OCI-LY7 (cell line): ENCODE results near the gene PARD6G. TPM values are rescaled to one million over a fixed set of nuclear protein-coding genes. Genes with fewer than 3 reads are reported as not detected.

ENCODE experiments used
- BruUV-seq: library from RNA; stranded (reverse); fragments of 400-500 nt; replicated peaks from 2 replicates; lab custom pipeline; 2021; lab: Mats Ljungman, UMichigan
- CTCF ChIA-PET: fragments of 300-600 bp; sonication (Branson Sonifier 250); formaldehyde crosslinking; loops from one replicate; lab custom pipeline; 2022; ENCODE audit warnings: antibody characterized with exemption; ENCODE audit not compliant: unreplicated experiment; lab: Charles Lee
- POLR2A ChIA-PET: fragments of 300-600 bp; sonication (Branson Sonifier 250); formaldehyde crosslinking; loops from one replicate; lab custom pipeline; 2022; ENCODE audit warnings: antibody characterized with exemption; lab: Charles Lee
- DNase-seq: peaks from one replicate; pipeline ENCODE4 v3.0.0-alpha.2; 2015; ENCODE audit warnings: low spot score
- H2AFZ ChIP-seq: fragments of 200-600 bp; sonication (generic), shearing (Covaris generic); 2 replicates; pipeline ENCODE4 v1.6.1; 2014; ENCODE audit warnings: mild to moderate bottlenecking, antibody characterized with exemption, low read length, moderate library complexity
- H3K27ac ChIP-seq: fragments of 200-600 bp; sonication (generic); 2 replicates; pipeline ENCODE4 v1.5.1; 2014; ENCODE audit warnings: mixed run types, low read depth, mild to moderate bottlenecking, moderate library complexity, low read length, inconsistent platforms; ENCODE audit not compliant: poor library complexity, severe bottlenecking
- H3K36me3 ChIP-seq: fragments of 200-600 bp; sonication (generic); 2 replicates; pipeline ENCODE4 v1.6.1; 2014; ENCODE audit warnings: mild to moderate bottlenecking, antibody characterized with exemption, low read length, moderate library complexity, mixed read lengths; ENCODE audit not compliant: insufficient read depth
- H3K4me1 ChIP-seq: fragments of 200-600 bp; sonication (generic); 2 replicates; pipeline ENCODE4 v1.5.1; 2014; ENCODE audit warnings: mild to moderate bottlenecking, low read length; ENCODE audit not compliant: insufficient read depth, poor library complexity, severe bottlenecking
- H3K4me2 ChIP-seq: fragments of 200-600 bp; sonication (generic); 2 replicates; pipeline ENCODE4 v1.6.1; 2014; ENCODE audit warnings: mild to moderate bottlenecking, low read length
- H3K4me3 ChIP-seq: fragments of 200-600 bp; sonication (generic); 2 replicates; pipeline ENCODE4 v1.5.1; 2014; ENCODE audit warnings: mild to moderate bottlenecking, low read depth, low read length; ENCODE audit not compliant: poor library complexity, severe bottlenecking
- H3K79me2 ChIP-seq: fragments of 200-600 bp; sonication (generic); 2 replicates; pipeline ENCODE4 v1.6.1; 2016; ENCODE audit warnings: low read depth, mild to moderate bottlenecking, low read length, moderate library complexity, mixed read lengths; ENCODE audit not compliant: insufficient read depth
- H3K9me2 ChIP-seq: fragments of 200-600 bp; sonication (generic); 2 replicates; pipeline ENCODE4 v1.6.1; 2016; ENCODE audit warnings: mild to moderate bottlenecking, low read length, mixed read lengths; ENCODE audit not compliant: insufficient read depth
- H3K9me3 ChIP-seq: fragments of 200-600 bp; sonication (generic); 2 replicates; pipeline ENCODE4 v1.6.1; 2014; ENCODE audit warnings: mild to moderate bottlenecking, mixed run types, low read length, mixed read lengths
- H4K20me1 ChIP-seq: fragments of 200-600 bp; sonication (generic); 2 replicates; pipeline ENCODE4 v1.6.1; 2014; ENCODE audit warnings: mild to moderate bottlenecking, antibody characterized with exemption, low read length, moderate library complexity, mixed read lengths; ENCODE audit not compliant: insufficient read depth
- EZH2phosphoT487 ChIP-seq: fragments of 200-600 bp; sonication (generic); IDR thresholded peaks from 2 replicates; pipeline ENCODE4 v1.6.1; 2018; ENCODE audit warnings: low read depth, borderline replicate concordance, mild to moderate bottlenecking, mixed run types, antibody characterized with exemption, low read length, moderate library complexity, mixed read lengths
- intact Hi-C: fragments of 100-400 bp; cut with micrococcal nuclease; formaldehyde crosslinking; loops from one replicate; pipeline ENCODE4 v1.10.0; 2022; ENCODE audit not compliant: unreplicated experiment
- total RNA-seq, 2 experiments: library from RNA; depleted of rRNA in 1 of 2; stranded (reverse); fragments of >200 nt in 1 of 2; shearing (Covaris generic) in 1 of 2; gene quantifications; 2 replicates each; pipeline ENCODE4 v1.2.3, GENCODE V29; 2014 to 2022
- TF ChIP-seq, protein P1 (sequence below): fragments of 200-600 bp; sonication (generic); conservative IDR thresholded peaks from 2 replicates; pipeline ENCODE4 v1.5.1; 2014; ENCODE audit warnings: mild to moderate bottlenecking, antibody characterized with exemption, low read length, moderate library complexity, mixed read lengths

The PARD6G gene
- total RNA-seq, 2 experiments from 2014 or later, result 0.03 TPM; not detected in 1

DNA sequence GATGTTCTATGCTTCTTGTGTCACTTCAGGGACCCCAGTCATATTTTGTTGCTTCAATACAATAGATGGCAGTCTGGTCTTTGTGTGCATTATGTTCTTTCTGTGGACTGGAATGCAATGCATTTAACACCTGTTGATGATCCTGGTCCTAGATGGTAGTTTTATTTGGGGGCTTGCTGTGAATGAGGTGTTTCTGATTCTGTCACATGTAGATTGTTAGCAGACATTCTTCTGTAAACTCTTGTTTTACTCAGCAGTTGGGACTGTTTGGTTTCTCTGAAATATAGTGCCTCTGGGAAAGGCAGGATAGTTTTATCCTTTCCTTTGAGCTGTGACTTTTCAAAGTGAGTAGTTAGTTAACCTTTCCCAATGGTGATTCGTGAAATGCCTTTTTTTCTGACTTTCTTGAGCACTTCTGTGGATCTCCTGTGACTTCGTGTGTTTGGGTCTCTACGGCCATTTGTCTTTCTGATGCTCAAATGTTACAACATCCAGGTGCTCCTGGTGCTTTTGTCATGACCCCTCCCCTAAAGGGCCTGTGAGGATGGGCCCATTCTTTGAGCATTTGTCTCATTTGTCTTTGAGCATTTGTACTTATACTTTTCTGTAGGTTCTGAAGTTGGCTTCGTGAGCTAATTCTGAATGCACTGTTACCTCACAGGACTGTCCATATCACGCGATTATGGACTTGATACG is 117.5 kb downstream of the PARD6G start:
- H3K36me3 ChIP-seq, result peaks cover 53% of the 10 kb centered on the region
- H3K4me1 ChIP-seq, result no peaks in the 10 kb centered on the region
- H3K9me2 ChIP-seq, result no peaks in the 10 kb centered on the region
- peaks cover 45% of the 10 kb centered on the region for H3K79me2 ChIP-seq
- ChIA-PET CTCF (no interaction called here), POLR2A (interaction anchor here (0.5 kb wide), 1 partner anchor 1372 kb away, joined by 5 read pairs; no protein-coding TSS in a partner anchor)
- H3K27ac ChIP-seq, result no peak overlapping the region
- no peak overlapping the region for H3K4me2 ChIP-seq
- no peaks in the 10 kb centered on the region for H3K9me3 ChIP-seq
- H3K4me3 ChIP-seq, result no peak overlapping the region
- no peak overlapping the region for H2AFZ ChIP-seq
- H4K20me1 ChIP-seq, result no peaks in the 10 kb centered on the region
- no peak for DNase-seq
- no peak for TF ChIP-seq EZH2phosphoT487
- TF ChIP-seq, protein P1, sequence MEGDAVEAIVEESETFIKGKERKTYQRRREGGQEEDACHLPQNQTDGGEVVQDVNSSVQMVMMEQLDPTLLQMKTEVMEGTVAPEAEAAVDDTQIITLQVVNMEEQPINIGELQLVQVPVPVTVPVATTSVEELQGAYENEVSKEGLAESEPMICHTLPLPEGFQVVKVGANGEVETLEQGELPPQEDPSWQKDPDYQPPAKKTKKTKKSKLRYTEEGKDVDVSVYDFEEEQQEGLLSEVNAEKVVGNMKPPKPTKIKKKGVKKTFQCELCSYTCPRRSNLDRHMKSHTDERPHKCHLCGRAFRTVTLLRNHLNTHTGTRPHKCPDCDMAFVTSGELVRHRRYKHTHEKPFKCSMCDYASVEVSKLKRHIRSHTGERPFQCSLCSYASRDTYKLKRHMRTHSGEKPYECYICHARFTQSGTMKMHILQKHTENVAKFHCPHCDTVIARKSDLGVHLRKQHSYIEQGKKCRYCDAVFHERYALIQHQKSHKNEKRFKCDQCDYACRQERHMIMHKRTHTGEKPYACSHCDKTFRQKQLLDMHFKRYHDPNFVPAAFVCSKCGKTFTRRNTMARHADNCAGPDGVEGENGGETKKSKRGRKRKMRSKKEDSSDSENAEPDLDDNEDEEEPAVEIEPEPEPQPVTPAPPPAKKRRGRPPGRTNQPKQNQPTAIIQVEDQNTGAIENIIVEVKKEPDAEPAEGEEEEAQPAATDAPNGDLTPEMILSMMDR, result no peak
- BruUV-seq, result no TSS peak
- intact Hi-C loops, result no loop called here

DNA sequence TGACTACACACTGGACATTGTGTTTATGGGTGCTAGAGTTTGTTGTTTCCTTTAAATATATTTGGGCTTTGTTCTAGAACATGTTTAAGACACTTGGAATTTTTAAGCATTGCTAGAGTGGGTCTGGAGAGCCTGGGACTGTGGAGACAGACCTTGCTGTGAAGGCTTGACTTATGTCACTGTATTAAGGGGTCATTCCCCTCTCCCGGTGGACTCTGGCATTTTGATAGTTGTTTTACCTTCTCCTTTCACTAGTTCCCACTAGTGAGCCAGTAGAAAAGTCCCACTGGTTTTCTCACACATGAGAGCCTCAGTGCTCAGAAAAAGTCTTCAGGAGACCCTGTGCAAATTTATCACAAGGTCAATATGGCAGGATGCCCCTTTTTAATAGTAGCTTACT is 119.7 kb downstream of the PARD6G start:
- no peak overlapping the region for H3K4me2 ChIP-seq
- H3K27ac ChIP-seq, result no peak overlapping the region
- H3K9me3 ChIP-seq, result no peaks in the 10 kb centered on the region
- no peak overlapping the region for H3K4me3 ChIP-seq
- TF ChIP-seq, protein P1, result no peak
- TF ChIP-seq EZH2phosphoT487, result no peak
- intact Hi-C loops, result no loop called here
- H3K79me2 ChIP-seq, result peaks cover 56% of the 10 kb centered on the region
- POLR2A ChIA-PET, result no interaction called here
- CTCF ChIA-PET, result no interaction called here
- no peaks in the 10 kb centered on the region for H4K20me1 ChIP-seq
- no peak overlapping the region for H2AFZ ChIP-seq
- H3K4me1 ChIP-seq, result no peaks in the 10 kb centered on the region
- no TSS peak for BruUV-seq
- DNase-seq, result no peak
- peaks cover 49% of the 10 kb centered on the region for H3K36me3 ChIP-seq
- no peaks in the 10 kb centered on the region for H3K9me2 ChIP-seq

DNA sequence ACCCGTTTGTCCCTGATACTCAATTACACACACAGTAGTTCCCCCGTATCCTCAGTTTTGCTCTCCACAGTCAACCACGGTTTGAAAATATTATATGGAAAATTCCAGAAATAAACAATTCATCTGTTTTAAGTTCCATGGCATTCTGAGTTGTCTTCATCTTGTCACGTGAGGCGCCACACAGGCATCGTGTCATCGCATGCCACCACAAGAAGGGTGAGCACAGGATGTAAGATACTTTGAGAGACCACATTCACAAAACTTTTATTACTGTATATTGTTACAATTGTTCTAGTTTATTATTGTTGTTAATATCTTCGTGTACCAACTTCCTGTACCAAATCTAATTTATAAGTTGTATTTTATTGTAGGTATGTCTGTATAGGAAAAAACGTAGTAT is 120.5 kb downstream of the PARD6G start:
- BruUV-seq, result no TSS peak
- H3K79me2 ChIP-seq, result peaks cover 56% of the 10 kb centered on the region
- no peak for DNase-seq
- no peaks in the 10 kb centered on the region for H3K9me3 ChIP-seq
- no peak overlapping the region for H3K4me2 ChIP-seq
- intact Hi-C loops, result no loop called here
- H2AFZ ChIP-seq, result no peak overlapping the region
- H4K20me1 ChIP-seq, result no peaks in the 10 kb centered on the region
- no peaks in the 10 kb centered on the region for H3K4me1 ChIP-seq
- H3K27ac ChIP-seq, result no peak overlapping the region
- POLR2A ChIA-PET, result no interaction called here
- H3K36me3 ChIP-seq, result peaks cover 52% of the 10 kb centered on the region
- CTCF ChIA-PET, result no interaction called here
- no peak for TF ChIP-seq EZH2phosphoT487
- TF ChIP-seq, protein P1, result no peak
- H3K4me3 ChIP-seq, result no peak overlapping the region
- no peaks in the 10 kb centered on the region for H3K9me2 ChIP-seq
